Measurements from ENCODE around the gene TTC21B.

DNA sequence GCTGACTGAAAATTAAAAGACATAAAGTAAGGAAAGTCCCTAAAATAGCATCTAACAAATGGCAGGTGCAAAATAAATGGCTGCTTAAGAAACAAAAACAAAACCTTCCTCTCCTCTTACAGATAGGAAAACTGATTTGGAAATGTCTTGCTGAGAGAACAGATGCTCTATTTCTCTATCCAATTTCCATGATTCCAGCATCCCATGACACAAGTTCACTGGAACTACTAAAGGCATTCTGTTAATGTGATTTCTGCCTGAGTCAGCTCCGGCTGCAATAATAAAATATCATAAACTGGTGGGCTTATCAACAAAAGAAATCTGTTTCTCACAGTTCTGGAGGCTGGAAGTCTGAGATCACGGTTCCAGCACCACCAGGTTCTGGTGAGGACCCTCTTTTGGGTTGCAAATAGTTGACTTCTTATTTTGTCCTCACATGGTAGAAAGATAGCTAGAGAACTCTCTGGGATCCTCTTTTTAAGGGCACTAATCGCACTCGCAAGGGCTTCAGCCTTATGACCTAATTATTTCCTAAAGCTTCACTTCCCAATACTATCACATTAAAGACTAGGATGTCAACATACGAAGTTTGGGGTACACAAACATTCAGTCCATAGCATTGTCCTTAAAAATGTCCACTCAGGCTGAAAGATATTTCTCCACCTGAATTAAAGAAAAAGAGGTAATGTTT lies 81.3 kb downstream of the TTC21B start:
- TF ChIP-seq, protein P1, sequence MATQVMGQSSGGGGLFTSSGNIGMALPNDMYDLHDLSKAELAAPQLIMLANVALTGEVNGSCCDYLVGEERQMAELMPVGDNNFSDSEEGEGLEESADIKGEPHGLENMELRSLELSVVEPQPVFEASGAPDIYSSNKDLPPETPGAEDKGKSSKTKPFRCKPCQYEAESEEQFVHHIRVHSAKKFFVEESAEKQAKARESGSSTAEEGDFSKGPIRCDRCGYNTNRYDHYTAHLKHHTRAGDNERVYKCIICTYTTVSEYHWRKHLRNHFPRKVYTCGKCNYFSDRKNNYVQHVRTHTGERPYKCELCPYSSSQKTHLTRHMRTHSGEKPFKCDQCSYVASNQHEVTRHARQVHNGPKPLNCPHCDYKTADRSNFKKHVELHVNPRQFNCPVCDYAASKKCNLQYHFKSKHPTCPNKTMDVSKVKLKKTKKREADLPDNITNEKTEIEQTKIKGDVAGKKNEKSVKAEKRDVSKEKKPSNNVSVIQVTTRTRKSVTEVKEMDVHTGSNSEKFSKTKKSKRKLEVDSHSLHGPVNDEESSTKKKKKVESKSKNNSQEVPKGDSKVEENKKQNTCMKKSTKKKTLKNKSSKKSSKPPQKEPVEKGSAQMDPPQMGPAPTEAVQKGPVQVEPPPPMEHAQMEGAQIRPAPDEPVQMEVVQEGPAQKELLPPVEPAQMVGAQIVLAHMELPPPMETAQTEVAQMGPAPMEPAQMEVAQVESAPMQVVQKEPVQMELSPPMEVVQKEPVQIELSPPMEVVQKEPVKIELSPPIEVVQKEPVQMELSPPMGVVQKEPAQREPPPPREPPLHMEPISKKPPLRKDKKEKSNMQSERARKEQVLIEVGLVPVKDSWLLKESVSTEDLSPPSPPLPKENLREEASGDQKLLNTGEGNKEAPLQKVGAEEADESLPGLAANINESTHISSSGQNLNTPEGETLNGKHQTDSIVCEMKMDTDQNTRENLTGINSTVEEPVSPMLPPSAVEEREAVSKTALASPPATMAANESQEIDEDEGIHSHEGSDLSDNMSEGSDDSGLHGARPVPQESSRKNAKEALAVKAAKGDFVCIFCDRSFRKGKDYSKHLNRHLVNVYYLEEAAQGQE (IDR thresholded peaks at IDR 0.05; ENCODE audit: insufficient replicate concordance, low read depth), result no peak
- no peak for TF ChIP-seq GABPA (IDR thresholded peaks at IDR 0.05; ENCODE audit: low read depth)
- TF ChIP-seq, protein P2, sequence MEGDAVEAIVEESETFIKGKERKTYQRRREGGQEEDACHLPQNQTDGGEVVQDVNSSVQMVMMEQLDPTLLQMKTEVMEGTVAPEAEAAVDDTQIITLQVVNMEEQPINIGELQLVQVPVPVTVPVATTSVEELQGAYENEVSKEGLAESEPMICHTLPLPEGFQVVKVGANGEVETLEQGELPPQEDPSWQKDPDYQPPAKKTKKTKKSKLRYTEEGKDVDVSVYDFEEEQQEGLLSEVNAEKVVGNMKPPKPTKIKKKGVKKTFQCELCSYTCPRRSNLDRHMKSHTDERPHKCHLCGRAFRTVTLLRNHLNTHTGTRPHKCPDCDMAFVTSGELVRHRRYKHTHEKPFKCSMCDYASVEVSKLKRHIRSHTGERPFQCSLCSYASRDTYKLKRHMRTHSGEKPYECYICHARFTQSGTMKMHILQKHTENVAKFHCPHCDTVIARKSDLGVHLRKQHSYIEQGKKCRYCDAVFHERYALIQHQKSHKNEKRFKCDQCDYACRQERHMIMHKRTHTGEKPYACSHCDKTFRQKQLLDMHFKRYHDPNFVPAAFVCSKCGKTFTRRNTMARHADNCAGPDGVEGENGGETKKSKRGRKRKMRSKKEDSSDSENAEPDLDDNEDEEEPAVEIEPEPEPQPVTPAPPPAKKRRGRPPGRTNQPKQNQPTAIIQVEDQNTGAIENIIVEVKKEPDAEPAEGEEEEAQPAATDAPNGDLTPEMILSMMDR (IDR thresholded peaks at IDR 0.05; ENCODE audit: insufficient read depth, low read length), result no peak
- no peak for TF ChIP-seq SPI1 (IDR thresholded peaks at IDR 0.05; ENCODE audit: borderline replicate concordance, low read depth)
- TF ChIP-seq POLR2AphosphoS5 (IDR thresholded peaks at IDR 0.05; ENCODE audit: low read depth), result no peak

Data from HL-60 (cell line).